AG08396 (cell line): Measurements from ENCODE around the gene NDUFS1.
"Not testable (repeated sequence)": the region's sequence is repeated elsewhere in the genome, so short reads cannot be mapped to it uniquely, and the experiment has no call there.

Source experiments
- DNase-seq: peaks from one replicate; pipeline ENCODE4 v3.0.0; 2012; ENCODE audit warnings: low spot score, mixed read lengths

Gene NDUFS1

GRCh38 chr2:206162401-206162800, 3.2 kb upstream of the NDUFS1 start:
- DNase-seq = not testable (repeated sequence)

- DNase-seq = no peak
Measured at GRCh38 chr2:206160807-206161179, 1.5 kb upstream of the NDUFS1 start.

- DNase-seq = peak; percentile 73
Measured at GRCh38 chr2:206160125-206160806, 1.0 kb upstream of the NDUFS1 start.

GRCh38 chr2:206158563-206159345, 490 bp downstream of the NDUFS1 start:
- peak; percentile 27 for DNase-seq

- not testable (repeated sequence) for DNase-seq
Measured at GRCh38 chr2:206157014-206157413, 2.2 kb downstream of the NDUFS1 start.

GRCh38 chr2:206154197-206154596, 5.0 kb downstream of the NDUFS1 start:
- no peak for DNase-seq

GRCh38 chr2:206150631-206151030, 8.6 kb downstream of the NDUFS1 start:
- no peak for DNase-seq

- DNase-seq = no peak
Measured at GRCh38 chr2:206150168-206150567, 9.1 kb downstream of the NDUFS1 start.

GRCh38 chr2:206149330-206149729, 9.9 kb downstream of the NDUFS1 start:
- no peak for DNase-seq

- DNase-seq = no peak
Measured at GRCh38 chr2:206145665-206146064, 13.6 kb downstream of the NDUFS1 start.

GRCh38 chr2:206144383-206144782, 14.9 kb downstream of the NDUFS1 start:
- no peak for DNase-seq

- DNase-seq = no peak
Measured at GRCh38 chr2:206143451-206143850, 15.8 kb downstream of the NDUFS1 start.

GRCh38 chr2:206127656-206128055, 31.6 kb downstream of the NDUFS1 start:
- no peak for DNase-seq

GRCh38 chr2:206125901-206126300, 33.3 kb downstream of the NDUFS1 start:
- DNase-seq = no peak

- DNase-seq = not testable (repeated sequence)
Measured at GRCh38 chr2:206122569-206122968, 36.7 kb downstream of the NDUFS1 start.

GRCh38 chr2:206116278-206116677, 43.0 kb downstream of the NDUFS1 start:
- no peak for DNase-seq

GRCh38 chr2:206115026-206115578, 44.1 kb downstream of the NDUFS1 start:
- no peak for DNase-seq

GRCh38 chr2:206112846-206113547, 46.2 kb downstream of the NDUFS1 start:
- peak; percentile 16 for DNase-seq

GRCh38 chr2:206112108-206112507, 47.1 kb downstream of the NDUFS1 start:
- no peak for DNase-seq

GRCh38 chr2:206108713-206109112, 50.5 kb downstream of the NDUFS1 start:
- no peak for DNase-seq

- no peak for DNase-seq
Measured at GRCh38 chr2:206105541-206105940, 53.7 kb downstream of the NDUFS1 start.

GRCh38 chr2:206105038-206105437, 54.2 kb downstream of the NDUFS1 start:
- DNase-seq = no peak

- DNase-seq = not testable (repeated sequence)
Measured at GRCh38 chr2:206098872-206099271, 60.4 kb downstream of the NDUFS1 start.
